Fibroblast of lung (primary cell): ENCODE data around the gene COL27A1.

Experiments used
- EZH2 ChIP-seq: IDR thresholded peaks from 2 replicates; pipeline ENCODE4 v1.5.1; 2012; ENCODE audit warnings: low read length, control low read depth, mild to moderate bottlenecking; ENCODE audit errors: missing control alignments
- TF ChIP-seq, protein P1 (sequence below), 2 donors: IDR thresholded peaks in 1 of 2; conservative IDR thresholded peaks in 1 of 2; 1 replicate in 1 of 2; 2 replicates in 1 of 2; pipeline ENCODE4 v1.5.1; 2011 to 2012; ENCODE audit warnings: low read length in 2 of 2, control low read depth in 1 of 2, inconsistent platforms in 1 of 2, low read depth in 1 of 2, mild to moderate bottlenecking in 1 of 2

DNA sequence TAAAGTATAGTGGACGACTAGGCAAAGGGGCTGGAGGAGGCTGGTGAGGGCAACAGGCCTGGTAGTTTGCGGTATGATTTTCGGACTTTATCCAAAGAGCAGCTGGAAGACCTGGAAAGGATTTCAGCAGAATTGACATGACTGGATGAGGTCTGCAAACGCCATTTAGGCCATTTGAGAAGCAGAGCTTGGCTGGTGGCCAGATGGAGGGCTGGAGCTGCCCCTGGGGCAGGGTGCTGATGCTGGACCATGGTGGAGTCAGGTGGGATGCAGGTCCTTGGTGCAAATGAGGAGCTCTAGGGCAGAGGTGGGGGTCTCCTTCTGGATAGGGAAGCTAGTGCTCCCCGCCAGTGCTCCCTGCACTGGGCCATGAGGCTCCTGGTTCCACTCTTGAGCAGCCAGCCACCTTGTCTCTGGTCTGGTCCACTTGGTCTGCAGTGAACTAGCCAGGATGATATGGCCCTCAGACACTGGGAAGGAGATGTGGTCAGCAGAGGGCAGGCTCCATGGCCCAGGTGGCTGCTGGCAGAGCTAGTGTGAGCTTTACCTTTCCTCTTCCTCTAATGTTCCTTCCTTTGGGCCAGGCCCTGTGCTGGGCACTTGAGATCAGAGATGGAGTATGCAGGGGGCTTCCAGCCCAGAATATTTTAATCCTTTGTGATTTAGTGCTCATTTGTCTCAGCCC lies 31.4 kb downstream of the COL27A1 start:
- TF ChIP-seq, protein P1, sequence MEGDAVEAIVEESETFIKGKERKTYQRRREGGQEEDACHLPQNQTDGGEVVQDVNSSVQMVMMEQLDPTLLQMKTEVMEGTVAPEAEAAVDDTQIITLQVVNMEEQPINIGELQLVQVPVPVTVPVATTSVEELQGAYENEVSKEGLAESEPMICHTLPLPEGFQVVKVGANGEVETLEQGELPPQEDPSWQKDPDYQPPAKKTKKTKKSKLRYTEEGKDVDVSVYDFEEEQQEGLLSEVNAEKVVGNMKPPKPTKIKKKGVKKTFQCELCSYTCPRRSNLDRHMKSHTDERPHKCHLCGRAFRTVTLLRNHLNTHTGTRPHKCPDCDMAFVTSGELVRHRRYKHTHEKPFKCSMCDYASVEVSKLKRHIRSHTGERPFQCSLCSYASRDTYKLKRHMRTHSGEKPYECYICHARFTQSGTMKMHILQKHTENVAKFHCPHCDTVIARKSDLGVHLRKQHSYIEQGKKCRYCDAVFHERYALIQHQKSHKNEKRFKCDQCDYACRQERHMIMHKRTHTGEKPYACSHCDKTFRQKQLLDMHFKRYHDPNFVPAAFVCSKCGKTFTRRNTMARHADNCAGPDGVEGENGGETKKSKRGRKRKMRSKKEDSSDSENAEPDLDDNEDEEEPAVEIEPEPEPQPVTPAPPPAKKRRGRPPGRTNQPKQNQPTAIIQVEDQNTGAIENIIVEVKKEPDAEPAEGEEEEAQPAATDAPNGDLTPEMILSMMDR (conservative IDR thresholded peaks at IDR 0.05 in 1 of 2, IDR thresholded peaks at IDR 0.05 in 1 of 2; ENCODE audit: low read depth in 1 of 2, low read length in 2 of 2): no peak
- TF ChIP-seq EZH2: no peak
